ENCODE data around the gene GRIN2C.

DNA sequence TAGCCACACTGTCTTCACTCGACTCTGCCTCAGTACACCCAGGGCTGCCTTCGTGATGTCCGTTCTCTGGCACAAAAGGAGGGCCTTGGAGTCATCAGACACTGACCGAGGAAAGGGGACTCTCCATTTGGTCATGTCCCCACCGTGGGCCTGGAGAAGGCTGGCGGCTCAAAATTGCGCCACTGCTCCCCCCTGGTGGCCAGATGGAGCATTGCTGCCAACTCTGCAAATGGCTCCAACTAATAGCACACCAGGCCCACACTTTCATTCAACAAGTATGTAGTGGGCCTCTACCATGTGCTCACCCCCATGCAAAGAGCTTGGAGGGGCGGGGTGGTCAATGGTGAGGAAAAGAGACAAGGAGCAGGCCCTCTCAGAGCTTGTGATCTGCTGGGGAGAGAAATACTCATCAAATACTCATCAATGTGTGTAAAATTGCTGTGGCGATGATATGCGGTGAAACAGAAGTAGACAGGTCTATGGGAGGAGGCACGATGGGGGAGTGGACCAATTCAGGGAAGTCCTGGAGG lies 5.2 kb upstream of the GRIN2C start:
- TF ChIP-seq, protein P1, sequence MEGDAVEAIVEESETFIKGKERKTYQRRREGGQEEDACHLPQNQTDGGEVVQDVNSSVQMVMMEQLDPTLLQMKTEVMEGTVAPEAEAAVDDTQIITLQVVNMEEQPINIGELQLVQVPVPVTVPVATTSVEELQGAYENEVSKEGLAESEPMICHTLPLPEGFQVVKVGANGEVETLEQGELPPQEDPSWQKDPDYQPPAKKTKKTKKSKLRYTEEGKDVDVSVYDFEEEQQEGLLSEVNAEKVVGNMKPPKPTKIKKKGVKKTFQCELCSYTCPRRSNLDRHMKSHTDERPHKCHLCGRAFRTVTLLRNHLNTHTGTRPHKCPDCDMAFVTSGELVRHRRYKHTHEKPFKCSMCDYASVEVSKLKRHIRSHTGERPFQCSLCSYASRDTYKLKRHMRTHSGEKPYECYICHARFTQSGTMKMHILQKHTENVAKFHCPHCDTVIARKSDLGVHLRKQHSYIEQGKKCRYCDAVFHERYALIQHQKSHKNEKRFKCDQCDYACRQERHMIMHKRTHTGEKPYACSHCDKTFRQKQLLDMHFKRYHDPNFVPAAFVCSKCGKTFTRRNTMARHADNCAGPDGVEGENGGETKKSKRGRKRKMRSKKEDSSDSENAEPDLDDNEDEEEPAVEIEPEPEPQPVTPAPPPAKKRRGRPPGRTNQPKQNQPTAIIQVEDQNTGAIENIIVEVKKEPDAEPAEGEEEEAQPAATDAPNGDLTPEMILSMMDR (IDR thresholded peaks at IDR 0.05): peak; percentile 91
- TF ChIP-seq EZH2 (IDR thresholded peaks at IDR 0.05) (no peak), EZH2phosphoT487 (IDR thresholded peaks at IDR 0.05) (no peak)
